ENCODE measurements around the gene D2HGDH. TPM values are rescaled to one million over a fixed set of nuclear protein-coding genes. Genes with fewer than 3 reads are reported as not detected.
A peak's percentile ranks its signal among the peaks of the same experiment; 100 is the strongest.

Gene D2HGDH
- total and polyA plus RNA-seq, 2 experiments from 2014 or later, result 3.7 to 17.3 TPM

- peaks cover 24% of the 10 kb centered on the region for H3K4me1 Mint-ChIP-seq
- peaks cover 12% of the 10 kb centered on the region for H3K27me3 Mint-ChIP-seq (ENCODE audit: insufficient read depth, low read depth, poor library complexity)
- no peak for ATAC-seq
- H3K4me3 ChIP-seq, result no peak within 1 kb of the TSS
- peaks cover 7% of the 10 kb centered on the region; the same call in 1 of the 2 replicates for H3K36me3 ChIP-seq (ENCODE audit: insufficient read depth)
- peaks cover 12% of the 10 kb centered on the region for H3K36me3 Mint-ChIP-seq (ENCODE audit: low read depth)
- no peaks in the 10 kb centered on the region for H3F3A ChIP-seq (replicated peaks; ENCODE audit: low read depth)
- no peak for DNase-seq (ENCODE audit: low spot score)
- no peak within 1 kb of the TSS for H2AFZ ChIP-seq
- no peaks in the 10 kb centered on the region for H3K9me2 ChIP-seq (ENCODE audit: insufficient read depth)
- H4K20me1 ChIP-seq (replicated peaks; ENCODE audit: insufficient read depth), result no peaks in the 10 kb centered on the region
- no peak within 1 kb of the TSS for H3K4me2 ChIP-seq
- H3K27me3 ChIP-seq (ENCODE audit: insufficient read depth), result no peaks in the 10 kb centered on the region
- H3K27ac Mint-ChIP-seq, result no peak within 1 kb of the TSS
- H3K27ac ChIP-seq (ENCODE audit: low read depth), result no peak within 1 kb of the TSS
- no peaks in the 10 kb centered on the region for H3K79me2 ChIP-seq (replicated peaks; ENCODE audit: insufficient read depth)
- H3K4me1 ChIP-seq (ENCODE audit: insufficient read depth), result peaks cover 6% of the 10 kb centered on the region; the same call in 1 of the 2 replicates
- H3K9me3 Mint-ChIP-seq, result peaks cover 29% of the 10 kb centered on the region
- H3K4me3 Mint-ChIP-seq, result no peak within 1 kb of the TSS
- TF ChIP-seq NANOG (IDR thresholded peaks at IDR 0.05; ENCODE audit: borderline replicate concordance) (no peak), STAT1 (IDR thresholded peaks at IDR 0.05; ENCODE audit: unreplicated experiment) (no peak)
Measured at GRCh38 chr2:241776336-241777169, 42.1 kb downstream of the D2HGDH start, which contains the start of gene GAL3ST2. Gene GAL3ST2, plus strand, starts transcription at chr2:241776822. Its CDS starts 134 bp downstream, at chr2:241776956.

DNA sequence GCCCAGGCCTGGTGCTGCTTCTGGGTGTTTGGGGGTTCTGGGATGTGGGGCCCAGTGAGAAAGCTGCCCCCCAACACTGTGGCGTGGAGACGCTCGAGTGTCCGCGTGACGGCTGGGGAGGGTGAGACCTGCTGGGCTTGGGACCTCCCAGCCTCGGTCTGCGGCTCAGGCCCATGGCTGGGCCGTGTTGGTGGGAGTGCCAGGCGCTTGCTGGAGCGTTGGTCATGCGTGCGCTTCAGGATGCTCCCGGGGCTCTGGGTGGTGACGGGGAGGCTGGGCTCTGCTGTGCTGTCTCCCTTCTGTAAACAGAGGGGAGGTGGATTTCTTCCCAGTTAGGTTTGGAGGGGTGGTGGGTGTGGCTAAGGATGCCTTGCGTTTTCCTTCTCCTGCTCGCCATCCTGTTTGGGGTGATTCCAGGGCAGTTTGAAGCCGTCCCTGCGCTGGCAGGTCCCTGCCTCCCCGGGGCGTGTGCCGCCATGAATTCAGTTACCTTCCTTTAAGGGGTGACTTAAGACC is 42.8 kb downstream of the D2HGDH start:
- H3K4me3 ChIP-seq, result no peak overlapping the region
- Mint-ChIP-seq H3K4me1 (peaks cover 19% of the 10 kb centered on the region), H3K36me3 (ENCODE audit: low read depth) (peaks cover 12% of the 10 kb centered on the region), H3K27ac (no peak overlapping the region), H3K4me3 (no peak overlapping the region), H3K9me3 (peaks cover 29% of the 10 kb centered on the region), H3K27me3 (ENCODE audit: insufficient read depth, low read depth, poor library complexity) (peaks cover 12% of the 10 kb centered on the region)
- no peak for DNase-seq (ENCODE audit: low spot score)
- H3K4me2 ChIP-seq, result no peak overlapping the region
- H3K36me3 ChIP-seq (ENCODE audit: insufficient read depth), result peaks cover 7% of the 10 kb centered on the region; the same call in 1 of the 2 replicates
- H2AFZ ChIP-seq, result no peak overlapping the region
- H3K27ac ChIP-seq (ENCODE audit: low read depth), result no peak overlapping the region
- H3K27me3 ChIP-seq (ENCODE audit: insufficient read depth), result no peaks in the 10 kb centered on the region
- no peaks in the 10 kb centered on the region for H3K9me2 ChIP-seq (ENCODE audit: insufficient read depth)
- H3K79me2 ChIP-seq (replicated peaks; ENCODE audit: insufficient read depth), result no peaks in the 10 kb centered on the region
- ATAC-seq, result peak; percentile 17
- no peaks in the 10 kb centered on the region for H4K20me1 ChIP-seq (replicated peaks; ENCODE audit: insufficient read depth)
- H3K4me1 ChIP-seq (ENCODE audit: insufficient read depth), result peaks cover 6% of the 10 kb centered on the region; the same call in 1 of the 2 replicates
- H3F3A ChIP-seq (replicated peaks; ENCODE audit: low read depth), result no peaks in the 10 kb centered on the region
- TF ChIP-seq EZH2phosphoT487 (IDR thresholded peaks at IDR 0.05; ENCODE audit: unreplicated experiment) (no peak), CREB1 (CRISPR knock-in tag; IDR thresholded peaks at IDR 0.05; ENCODE audit: low read depth) (no peak), JUNB (IDR thresholded peaks at IDR 0.05; ENCODE audit: unreplicated experiment) (no peak), ETS1 (IDR thresholded peaks at IDR 0.05) (no peak), STAT1 (IDR thresholded peaks at IDR 0.05; ENCODE audit: unreplicated experiment) (no peak), POLR2AphosphoS5 (IDR thresholded peaks at IDR 0.05; ENCODE audit: low read depth) (no peak)
- TF ChIP-seq, protein P1, sequence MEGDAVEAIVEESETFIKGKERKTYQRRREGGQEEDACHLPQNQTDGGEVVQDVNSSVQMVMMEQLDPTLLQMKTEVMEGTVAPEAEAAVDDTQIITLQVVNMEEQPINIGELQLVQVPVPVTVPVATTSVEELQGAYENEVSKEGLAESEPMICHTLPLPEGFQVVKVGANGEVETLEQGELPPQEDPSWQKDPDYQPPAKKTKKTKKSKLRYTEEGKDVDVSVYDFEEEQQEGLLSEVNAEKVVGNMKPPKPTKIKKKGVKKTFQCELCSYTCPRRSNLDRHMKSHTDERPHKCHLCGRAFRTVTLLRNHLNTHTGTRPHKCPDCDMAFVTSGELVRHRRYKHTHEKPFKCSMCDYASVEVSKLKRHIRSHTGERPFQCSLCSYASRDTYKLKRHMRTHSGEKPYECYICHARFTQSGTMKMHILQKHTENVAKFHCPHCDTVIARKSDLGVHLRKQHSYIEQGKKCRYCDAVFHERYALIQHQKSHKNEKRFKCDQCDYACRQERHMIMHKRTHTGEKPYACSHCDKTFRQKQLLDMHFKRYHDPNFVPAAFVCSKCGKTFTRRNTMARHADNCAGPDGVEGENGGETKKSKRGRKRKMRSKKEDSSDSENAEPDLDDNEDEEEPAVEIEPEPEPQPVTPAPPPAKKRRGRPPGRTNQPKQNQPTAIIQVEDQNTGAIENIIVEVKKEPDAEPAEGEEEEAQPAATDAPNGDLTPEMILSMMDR (conservative IDR thresholded peaks at IDR 0.05; ENCODE audit: low read depth in 2 of 2), result no peak
- TF ChIP-seq, protein P2, sequence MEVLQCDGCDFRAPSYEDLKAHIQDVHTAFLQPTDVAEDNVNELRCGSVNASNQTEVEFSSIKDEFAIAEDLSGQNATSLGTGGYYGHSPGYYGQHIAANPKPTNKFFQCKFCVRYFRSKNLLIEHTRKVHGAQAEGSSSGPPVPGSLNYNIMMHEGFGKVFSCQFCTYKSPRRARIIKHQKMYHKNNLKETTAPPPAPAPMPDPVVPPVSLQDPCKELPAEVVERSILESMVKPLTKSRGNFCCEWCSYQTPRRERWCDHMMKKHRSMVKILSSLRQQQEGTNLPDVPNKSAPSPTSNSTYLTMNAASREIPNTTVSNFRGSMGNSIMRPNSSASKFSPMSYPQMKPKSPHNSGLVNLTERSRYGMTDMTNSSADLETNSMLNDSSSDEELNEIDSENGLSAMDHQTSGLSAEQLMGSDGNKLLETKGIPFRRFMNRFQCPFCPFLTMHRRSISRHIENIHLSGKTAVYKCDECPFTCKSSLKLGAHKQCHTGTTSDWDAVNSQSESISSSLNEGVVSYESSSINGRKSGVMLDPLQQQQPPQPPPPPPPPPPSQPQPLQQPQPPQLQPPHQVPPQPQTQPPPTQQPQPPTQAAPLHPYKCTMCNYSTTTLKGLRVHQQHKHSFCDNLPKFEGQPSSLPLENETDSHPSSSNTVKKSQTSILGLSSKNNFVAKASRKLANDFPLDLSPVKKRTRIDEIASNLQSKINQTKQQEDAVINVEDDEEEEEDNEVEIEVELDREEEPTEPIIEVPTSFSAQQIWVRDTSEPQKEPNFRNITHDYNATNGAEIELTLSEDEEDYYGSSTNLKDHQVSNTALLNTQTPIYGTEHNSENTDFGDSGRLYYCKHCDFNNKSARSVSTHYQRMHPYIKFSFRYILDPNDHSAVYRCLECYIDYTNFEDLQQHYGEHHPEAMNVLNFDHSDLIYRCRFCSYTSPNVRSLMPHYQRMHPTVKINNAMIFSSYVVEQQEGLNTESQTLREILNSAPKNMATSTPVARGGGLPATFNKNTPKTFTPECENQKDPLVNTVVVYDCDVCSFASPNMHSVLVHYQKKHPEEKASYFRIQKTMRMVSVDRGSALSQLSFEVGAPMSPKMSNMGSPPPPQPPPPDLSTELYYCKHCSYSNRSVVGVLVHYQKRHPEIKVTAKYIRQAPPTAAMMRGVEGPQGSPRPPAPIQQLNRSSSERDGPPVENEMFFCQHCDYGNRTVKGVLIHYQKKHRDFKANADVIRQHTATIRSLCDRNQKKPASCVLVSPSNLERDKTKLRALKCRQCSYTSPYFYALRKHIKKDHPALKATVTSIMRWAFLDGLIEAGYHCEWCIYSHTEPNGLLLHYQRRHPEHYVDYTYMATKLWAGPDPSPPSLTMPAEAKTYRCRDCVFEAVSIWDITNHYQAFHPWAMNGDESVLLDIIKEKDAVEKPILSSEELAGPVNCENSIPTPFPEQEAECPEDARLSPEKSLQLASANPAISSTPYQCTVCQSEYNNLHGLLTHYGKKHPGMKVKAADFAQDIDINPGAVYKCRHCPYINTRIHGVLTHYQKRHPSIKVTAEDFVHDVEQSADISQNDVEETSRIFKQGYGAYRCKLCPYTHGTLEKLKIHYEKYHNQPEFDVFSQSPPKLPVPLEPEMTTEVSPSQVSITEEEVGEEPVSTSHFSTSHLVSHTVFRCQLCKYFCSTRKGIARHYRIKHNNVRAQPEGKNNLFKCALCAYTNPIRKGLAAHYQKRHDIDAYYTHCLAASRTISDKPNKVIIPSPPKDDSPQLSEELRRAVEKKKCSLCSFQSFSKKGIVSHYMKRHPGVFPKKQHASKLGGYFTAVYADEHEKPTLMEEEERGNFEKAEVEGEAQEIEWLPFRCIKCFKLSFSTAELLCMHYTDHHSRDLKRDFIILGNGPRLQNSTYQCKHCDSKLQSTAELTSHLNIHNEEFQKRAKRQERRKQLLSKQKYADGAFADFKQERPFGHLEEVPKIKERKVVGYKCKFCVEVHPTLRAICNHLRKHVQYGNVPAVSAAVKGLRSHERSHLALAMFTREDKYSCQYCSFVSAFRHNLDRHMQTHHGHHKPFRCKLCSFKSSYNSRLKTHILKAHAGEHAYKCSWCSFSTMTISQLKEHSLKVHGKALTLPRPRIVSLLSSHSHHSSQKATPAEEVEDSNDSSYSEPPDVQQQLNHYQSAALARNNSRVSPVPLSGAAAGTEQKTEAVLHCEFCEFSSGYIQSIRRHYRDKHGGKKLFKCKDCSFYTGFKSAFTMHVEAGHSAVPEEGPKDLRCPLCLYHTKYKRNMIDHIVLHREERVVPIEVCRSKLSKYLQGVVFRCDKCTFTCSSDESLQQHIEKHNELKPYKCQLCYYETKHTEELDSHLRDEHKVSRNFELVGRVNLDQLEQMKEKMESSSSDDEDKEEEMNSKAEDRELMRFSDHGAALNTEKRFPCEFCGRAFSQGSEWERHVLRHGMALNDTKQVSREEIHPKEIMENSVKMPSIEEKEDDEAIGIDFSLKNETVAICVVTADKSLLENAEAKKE (CRISPR knock-in tag; IDR thresholded peaks at IDR 0.05), result no peak
